Gastroesophageal sphincter (tissue), 4 donors: ENCODE data around the gene IL1F10. TPM values are rescaled to one million over a fixed set of nuclear protein-coding genes. Genes with fewer than 3 reads are reported as not detected.

Source experiments
- ATAC-seq: fragments of 150-250 bp; one replicate; pipeline ENCODE4 v1.9.1; 2016; ENCODE audit warnings: mild to moderate bottlenecking, moderate library complexity
- H3K27ac ChIP-seq, 4 donors: fragments of 200-600 bp; sonication (generic) in 3 of 4; 1 replicate in 3 of 4; 2 replicates in 1 of 4; pipeline ENCODE4 v1.5.1; 2016 to 2019
- H3K27me3 ChIP-seq: fragments of 200-600 bp; sonication (generic); one replicate; pipeline ENCODE4 v1.5.1; 2019
- H3K36me3 ChIP-seq, 2 donors: fragments of 200-600 bp; sonication (generic); one replicate each; pipeline ENCODE4 v1.5.1; 2019; ENCODE audit warnings: control low read depth in 1 of 2
- H3K4me1 ChIP-seq, 3 donors: fragments of 200-600 bp; sonication (generic); 1 replicate in 2 of 3; 2 replicates in 1 of 3; pipeline ENCODE4 v1.5.1; 2016 to 2019; ENCODE audit warnings: control low read depth in 2 of 3
- H3K4me3 ChIP-seq, 2 donors: fragments of 200-600 bp; sonication (generic); one replicate each; pipeline ENCODE4 v1.5.1; 2019; ENCODE audit warnings: mild to moderate bottlenecking in 1 of 2, moderate library complexity in 1 of 2
- H3K9me3 ChIP-seq, 3 donors: fragments of 200-600 bp; sonication (generic); one replicate each; pipeline ENCODE4 v1.5.1; 2017 to 2019; ENCODE audit warnings: control low read depth in 2 of 3
- EP300 ChIP-seq: sonication (generic); formaldehyde crosslinking; IDR thresholded peaks from one replicate; pipeline ENCODE4 v1.6.1; 2017; ENCODE audit warnings: antibody characterized with exemption, mild to moderate bottlenecking
- POLR2A ChIP-seq, 2 donors: fragments of 450-650 bp; IDR thresholded peaks; one replicate each; pipeline ENCODE4 v1.6.1; 2017; ENCODE audit warnings: antibody characterized with exemption in 2 of 2, mild to moderate bottlenecking in 2 of 2, moderate library complexity in 1 of 2
- POLR2AphosphoS5 ChIP-seq: sonication (generic); formaldehyde crosslinking; IDR thresholded peaks from one replicate; pipeline ENCODE4 v1.6.1; 2017; ENCODE audit warnings: antibody characterized with exemption
- WGBS, 2 donors: methylation state at CpG; one replicate each; pipeline ENCODE4 v1.1.5; 2018; ENCODE audit warnings: low coverage in 1 of 2; 5-methylcytosine and 5-hydroxymethylcytosine counted together
- total RNA-seq, 4 donors: library from RNA; depleted of rRNA; stranded (reverse); fragments of >200 nt; gene quantifications; one replicate each; pipeline ENCODE4 v1.1.0, GENCODE V29; 2016
- TF ChIP-seq, protein P1 (sequence below), 4 experiments: fragments of 200-600 bp in 2 of 4; fragments of 450-650 bp in 2 of 4; sonication (generic) in 1 of 4; IDR thresholded peaks; one replicate each; pipeline ENCODE4 v1.5.1; 2017 to 2019; ENCODE audit warnings: antibody characterized with exemption in 4 of 4, mild to moderate bottlenecking in 2 of 4, moderate library complexity in 2 of 4

The IL1F10 gene
- total RNA-seq, 4 donors from 2014 or later: not detected

DNA sequence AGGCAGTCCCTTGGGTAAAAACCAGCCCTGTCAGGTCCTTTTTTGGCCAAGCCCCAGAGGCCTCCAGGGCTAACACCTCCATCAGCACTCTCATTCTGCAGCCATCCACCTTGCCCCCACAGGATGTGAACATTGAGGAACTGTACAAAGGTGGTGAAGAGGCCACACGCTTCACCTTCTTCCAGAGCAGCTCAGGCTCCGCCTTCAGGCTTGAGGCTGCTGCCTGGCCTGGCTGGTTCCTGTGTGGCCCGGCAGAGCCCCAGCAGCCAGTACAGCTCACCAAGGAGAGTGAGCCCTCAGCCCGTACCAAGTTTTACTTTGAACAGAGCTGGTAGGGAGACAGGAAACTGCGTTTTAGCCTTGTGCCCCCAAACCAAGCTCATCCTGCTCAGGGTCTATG lies 7.3 kb downstream of the IL1F10 start:
- no peaks in the 10 kb centered on the region for H3K4me1 ChIP-seq
- ATAC-seq: no peak
- 73% methylated on average over 2 of the region's 5 CpGs; no CpG with 5 or more reads in 1 of the 2 donors for WGBS, 2 donors
- H3K27ac ChIP-seq: no peak overlapping the region
- no peak for TF ChIP-seq EP300
- TF ChIP-seq, protein P1, sequence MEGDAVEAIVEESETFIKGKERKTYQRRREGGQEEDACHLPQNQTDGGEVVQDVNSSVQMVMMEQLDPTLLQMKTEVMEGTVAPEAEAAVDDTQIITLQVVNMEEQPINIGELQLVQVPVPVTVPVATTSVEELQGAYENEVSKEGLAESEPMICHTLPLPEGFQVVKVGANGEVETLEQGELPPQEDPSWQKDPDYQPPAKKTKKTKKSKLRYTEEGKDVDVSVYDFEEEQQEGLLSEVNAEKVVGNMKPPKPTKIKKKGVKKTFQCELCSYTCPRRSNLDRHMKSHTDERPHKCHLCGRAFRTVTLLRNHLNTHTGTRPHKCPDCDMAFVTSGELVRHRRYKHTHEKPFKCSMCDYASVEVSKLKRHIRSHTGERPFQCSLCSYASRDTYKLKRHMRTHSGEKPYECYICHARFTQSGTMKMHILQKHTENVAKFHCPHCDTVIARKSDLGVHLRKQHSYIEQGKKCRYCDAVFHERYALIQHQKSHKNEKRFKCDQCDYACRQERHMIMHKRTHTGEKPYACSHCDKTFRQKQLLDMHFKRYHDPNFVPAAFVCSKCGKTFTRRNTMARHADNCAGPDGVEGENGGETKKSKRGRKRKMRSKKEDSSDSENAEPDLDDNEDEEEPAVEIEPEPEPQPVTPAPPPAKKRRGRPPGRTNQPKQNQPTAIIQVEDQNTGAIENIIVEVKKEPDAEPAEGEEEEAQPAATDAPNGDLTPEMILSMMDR (IDR thresholded peaks at IDR 0.05): no peak
- no peak for TF ChIP-seq POLR2A (IDR thresholded peaks at IDR 0.05)
- TF ChIP-seq POLR2AphosphoS5: no peak
- H3K4me3 ChIP-seq: no peak overlapping the region
- no peaks in the 10 kb centered on the region for H3K36me3 ChIP-seq
- H3K9me3 ChIP-seq: no peaks in the 10 kb centered on the region
- no peaks in the 10 kb centered on the region for H3K27me3 ChIP-seq

DNA sequence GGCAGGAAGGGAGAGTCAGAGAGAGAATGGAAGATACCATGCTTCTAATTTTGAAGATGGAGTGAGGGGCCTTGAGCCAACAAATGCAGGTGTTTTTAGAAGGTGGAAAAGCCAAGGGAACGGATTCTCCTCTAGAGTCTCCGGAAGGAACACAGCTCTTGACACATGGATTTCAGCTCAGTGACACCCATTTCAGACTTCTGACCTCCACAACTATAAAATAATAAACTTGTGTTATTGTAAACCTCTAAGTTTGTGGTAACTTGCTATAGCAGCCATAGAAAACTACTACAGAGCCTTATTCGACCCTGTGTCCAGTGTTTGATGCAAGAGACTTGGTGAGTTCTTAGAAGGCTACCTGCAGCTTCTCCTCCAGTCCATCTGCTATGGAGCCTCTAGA lies 7.8 kb downstream of the IL1F10 start:
- no peak overlapping the region for H3K4me3 ChIP-seq
- WGBS, 2 donors: 80 to 100% methylated on average over 1 to 3 of the region's 3 CpGs
- TF ChIP-seq POLR2AphosphoS5 (no peak), POLR2A (IDR thresholded peaks at IDR 0.05) (no peak), EP300 (no peak)
- TF ChIP-seq, protein P1 (IDR thresholded peaks at IDR 0.05): no peak
- no peak overlapping the region for H3K27ac ChIP-seq
- H3K27me3 ChIP-seq: no peaks in the 10 kb centered on the region
- no peaks in the 10 kb centered on the region for H3K36me3 ChIP-seq
- no peak for ATAC-seq
- no peaks in the 10 kb centered on the region for H3K9me3 ChIP-seq
- H3K4me1 ChIP-seq: no peaks in the 10 kb centered on the region

DNA sequence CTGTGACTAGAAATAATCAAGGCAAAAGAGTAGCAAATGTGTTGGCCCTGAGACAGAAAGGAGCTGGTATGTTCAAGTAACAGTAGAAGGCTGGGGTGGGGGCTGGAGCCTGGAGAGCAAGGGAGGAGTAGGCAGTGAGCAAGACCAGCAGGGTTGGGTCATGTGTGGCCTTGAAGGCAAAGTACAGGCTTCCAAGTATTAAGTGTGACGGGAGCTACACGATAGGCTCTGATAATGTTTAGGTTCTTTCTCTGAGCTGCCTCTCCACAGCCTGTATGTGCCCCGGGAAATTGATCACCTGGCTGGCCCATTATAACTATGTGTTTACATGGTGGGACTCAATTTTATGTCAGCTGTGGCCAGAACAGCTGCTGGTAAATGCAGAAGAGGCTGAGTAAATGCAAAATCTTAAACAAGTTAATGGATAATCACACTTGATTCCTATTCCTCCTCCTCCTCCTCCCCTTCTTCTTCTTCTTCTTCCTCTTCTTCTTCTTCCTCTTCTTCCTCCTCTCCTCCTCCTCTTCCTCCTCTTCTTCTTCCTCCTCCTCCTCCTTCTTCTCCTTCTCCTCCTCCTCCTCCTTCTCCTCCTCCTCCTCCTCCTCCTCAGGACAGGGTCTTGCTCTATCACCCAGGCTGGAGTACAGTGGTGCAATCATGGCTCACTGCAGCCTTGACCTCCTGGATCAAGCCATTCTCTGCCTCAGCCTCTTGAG lies 9.3 kb downstream of the IL1F10 start:
- Histone ChIP-seq H3K27ac (no peak overlapping the region), H3K27me3 (peaks cover 13% of the 10 kb centered on the region), H3K4me1 (no peaks in the 10 kb centered on the region), H3K9me3 (no peaks in the 10 kb centered on the region), H3K36me3 (no peaks in the 10 kb centered on the region), H3K4me3 (no peak overlapping the region)
- ATAC-seq: no peak
- TF ChIP-seq, protein P1 (IDR thresholded peaks at IDR 0.05): no peak
- TF ChIP-seq EP300: no peak
- TF ChIP-seq POLR2A (IDR thresholded peaks at IDR 0.05): no peak
- TF ChIP-seq POLR2AphosphoS5: no peak
- WGBS, 2 donors: 40 to 66% methylated on average over 1 to 3 of the region's 3 CpGs

DNA sequence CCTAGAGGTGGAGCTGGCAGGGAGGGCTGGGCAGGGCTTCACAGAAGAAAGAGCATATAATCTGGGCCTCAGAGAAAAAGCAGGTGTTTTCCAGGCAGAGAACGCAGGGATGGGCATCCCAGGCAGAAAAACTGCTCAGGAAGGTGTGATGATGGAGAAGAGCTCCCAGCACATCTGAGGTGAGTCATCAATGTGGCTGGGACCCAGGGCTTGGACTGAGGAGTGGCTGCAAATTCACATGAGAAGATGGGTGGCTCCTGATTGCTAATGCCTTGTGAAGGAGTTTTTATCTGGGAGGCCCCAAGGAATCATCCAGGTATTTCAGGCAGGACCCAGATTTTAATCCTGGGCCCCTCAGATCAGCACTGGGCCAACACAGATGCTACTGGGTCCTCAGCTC lies 10.2 kb downstream of the IL1F10 start:
- ATAC-seq: no peak
- no peak overlapping the region for H3K27ac ChIP-seq
- TF ChIP-seq EP300: no peak
- TF ChIP-seq, protein P1 (IDR thresholded peaks at IDR 0.05): no peak
- no peak for TF ChIP-seq POLR2A (IDR thresholded peaks at IDR 0.05)
- TF ChIP-seq POLR2AphosphoS5: no peak
- H3K4me3 ChIP-seq: no peak overlapping the region
- no peaks in the 10 kb centered on the region for H3K4me1 ChIP-seq
- no peaks in the 10 kb centered on the region for H3K36me3 ChIP-seq
- WGBS, 2 donors: 70% methylated on average over 1 of the region's 1 CpG; no CpG with 5 or more reads in 1 of the 2 donors
- H3K9me3 ChIP-seq: no peaks in the 10 kb centered on the region
- peaks cover 16% of the 10 kb centered on the region for H3K27me3 ChIP-seq

DNA sequence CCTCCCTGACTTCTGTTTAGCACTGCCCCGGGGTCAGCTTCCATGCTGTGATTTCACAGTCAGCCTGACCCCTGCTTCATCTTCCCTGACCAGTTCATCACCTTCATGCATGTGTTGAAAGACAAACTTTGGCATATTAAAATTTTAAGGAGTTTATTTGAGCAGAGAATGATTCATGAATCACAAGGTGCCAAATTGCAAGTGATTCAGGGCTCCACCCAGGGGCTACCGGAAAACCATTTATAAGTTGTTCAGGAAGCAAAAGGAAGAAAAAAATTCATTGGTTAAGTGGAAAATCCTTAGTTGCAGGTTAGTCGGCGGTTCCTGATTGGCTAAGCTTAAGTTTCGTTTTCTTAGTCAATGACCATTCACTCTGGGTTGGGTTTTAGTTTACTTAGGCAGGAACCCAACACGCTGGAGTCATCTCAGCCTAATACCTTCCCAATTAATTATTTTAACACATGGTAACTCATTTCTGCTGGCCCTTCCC lies 10.6 kb downstream of the IL1F10 start:
- no peak for ATAC-seq
- no peaks in the 10 kb centered on the region for H3K36me3 ChIP-seq
- no peak overlapping the region for H3K27ac ChIP-seq
- H3K27me3 ChIP-seq: peaks cover 19% of the 10 kb centered on the region
- TF ChIP-seq POLR2A (IDR thresholded peaks at IDR 0.05): no peak
- TF ChIP-seq EP300: no peak
- TF ChIP-seq, protein P1 (IDR thresholded peaks at IDR 0.05): no peak
- TF ChIP-seq POLR2AphosphoS5: no peak
- no peaks in the 10 kb centered on the region for H3K4me1 ChIP-seq
- H3K9me3 ChIP-seq: no peaks in the 10 kb centered on the region
- WGBS, 2 donors: 54 to 67% methylated on average over 4 to 5 of the region's 6 CpGs
- no peak overlapping the region for H3K4me3 ChIP-seq
